WTC11 (cell line): ENCODE measurements around the gene CENPT. TPM values are rescaled to one million over a fixed set of nuclear protein-coding genes. Genes with fewer than 3 reads are reported as not detected.

Experiments
- ATF3 ChIP-seq: sonication (generic); formaldehyde crosslinking; conservative IDR thresholded peaks from 2 replicates; pipeline ENCODE4 v1.8.1; 2022; ENCODE audit warnings: mild to moderate bottlenecking, missing genetic modification reagents
- CBFB ChIP-seq: sonication (generic); formaldehyde crosslinking; IDR thresholded peaks from 2 replicates; pipeline ENCODE4 v1.8.1; 2022; ENCODE audit warnings: mild to moderate bottlenecking, low read depth, missing genetic modification reagents
- ELF4 ChIP-seq: sonication (generic); formaldehyde crosslinking; IDR thresholded peaks from 2 replicates; pipeline ENCODE4 v1.8.1; 2022; ENCODE audit warnings: low read depth, mild to moderate bottlenecking, moderate library complexity, missing genetic modification reagents
- GABPB1 ChIP-seq: sonication (generic); formaldehyde crosslinking; IDR thresholded peaks from 2 replicates; pipeline ENCODE4 v1.8.1; 2023; ENCODE audit warnings: mild to moderate bottlenecking, missing genetic modification reagents
- JUN ChIP-seq: sonication (generic); formaldehyde crosslinking; IDR thresholded peaks from 2 replicates; pipeline ENCODE4 v1.8.0; 2023; ENCODE audit warnings: mild to moderate bottlenecking, missing genetic modification reagents
- KAT7 ChIP-seq: sonication (generic); formaldehyde crosslinking; IDR thresholded peaks from 2 replicates; pipeline ENCODE4 v1.8.1; 2023; ENCODE audit warnings: missing genetic modification reagents, mild to moderate bottlenecking, borderline replicate concordance
- MYBL2 ChIP-seq: sonication (generic); formaldehyde crosslinking; IDR thresholded peaks from 2 replicates; pipeline ENCODE4 v1.8.1; 2023; ENCODE audit warnings: mild to moderate bottlenecking, moderate library complexity, missing genetic modification reagents
- NFATC4 ChIP-seq: fragments of 250-450 bp; sonication (Bioruptor Pico); IDR thresholded peaks from 2 replicates; pipeline ENCODE4 v1.9.0; 2021; ENCODE audit warnings: mild to moderate bottlenecking
- NFE2L1 ChIP-seq: sonication (generic); formaldehyde crosslinking; IDR thresholded peaks from 2 replicates; pipeline ENCODE4 v1.8.1; 2023; ENCODE audit warnings: missing genetic modification reagents
- NFYB ChIP-seq: sonication (generic); formaldehyde crosslinking; conservative IDR thresholded peaks from 2 replicates; pipeline ENCODE4 v1.8.0; 2022; ENCODE audit warnings: low read depth, missing genetic modification reagents
- PREB ChIP-seq: sonication (generic); formaldehyde crosslinking; IDR thresholded peaks from 2 replicates; pipeline ENCODE4 v1.8.1; 2022; ENCODE audit warnings: mild to moderate bottlenecking, missing genetic modification reagents, moderate library complexity, borderline replicate concordance
- RELA ChIP-seq: sonication (generic); formaldehyde crosslinking; IDR thresholded peaks from 2 replicates; pipeline ENCODE4 v1.8.1; 2022; ENCODE audit warnings: missing genetic modification reagents, mild to moderate bottlenecking, borderline replicate concordance
- TCF7 ChIP-seq: sonication (generic); formaldehyde crosslinking; IDR thresholded peaks from 2 replicates; pipeline ENCODE4 v1.8.0; 2022; ENCODE audit warnings: mild to moderate bottlenecking, low read depth, missing genetic modification reagents, moderate library complexity
- USF1 ChIP-seq: sonication (generic); formaldehyde crosslinking; IDR thresholded peaks from 2 replicates; pipeline ENCODE4 v1.8.0; 2022; ENCODE audit warnings: mild to moderate bottlenecking, missing genetic modification reagents
- ZBTB21 ChIP-seq: sonication (generic); formaldehyde crosslinking; IDR thresholded peaks from 2 replicates; pipeline ENCODE4 v1.8.1; 2023; ENCODE audit warnings: mild to moderate bottlenecking, missing genetic modification reagents, borderline replicate concordance
- ZBTB43 ChIP-seq: sonication (generic); formaldehyde crosslinking; IDR thresholded peaks from 2 replicates; pipeline ENCODE4 v1.8.1; 2023; ENCODE audit warnings: mild to moderate bottlenecking, missing genetic modification reagents
- ZMAT4 ChIP-seq: fragments of 250-450 bp; sonication (Bioruptor Pico); IDR thresholded peaks from 2 replicates; pipeline ENCODE4 v1.9.0; 2021; ENCODE audit warnings: mild to moderate bottlenecking
- ZNF232 ChIP-seq: sonication (generic); formaldehyde crosslinking; IDR thresholded peaks from 2 replicates; pipeline ENCODE4 v1.8.0; 2022; ENCODE audit warnings: mild to moderate bottlenecking, missing genetic modification reagents
- ZNF396 ChIP-seq: fragments of 250-450 bp; sonication (Bioruptor Pico); IDR thresholded peaks from 2 replicates; pipeline ENCODE4 v1.8.0; 2021; ENCODE audit warnings: mild to moderate bottlenecking, moderate library complexity, borderline replicate concordance
- ZNF416 ChIP-seq: fragments of 250-450 bp; sonication (Bioruptor Pico); IDR thresholded peaks from 2 replicates; pipeline ENCODE4 v1.9.0; 2021; ENCODE audit warnings: mild to moderate bottlenecking, inconsistent platforms
- ZSCAN18 ChIP-seq: fragments of 250-450 bp; sonication (Bioruptor Pico); IDR thresholded peaks from 2 replicates; pipeline ENCODE4 v2.1.2; 2022; ENCODE audit warnings: mild to moderate bottlenecking, moderate library complexity
- total RNA-seq: library from RNA; stranded (reverse); gene quantifications from 3 replicates; pipeline ENCODE4 v1.2.3, GENCODE V29; 2021
- TF ChIP-seq, protein P1 (sequence below): sonication (generic); formaldehyde crosslinking; IDR thresholded peaks from 2 replicates; pipeline ENCODE4 v1.8.0; 2023; ENCODE audit warnings: missing genetic modification reagents, mild to moderate bottlenecking, borderline replicate concordance
- TF ChIP-seq, protein P2 (sequence below): sonication (generic); formaldehyde crosslinking; IDR thresholded peaks from 2 replicates; pipeline ENCODE4 v1.8.1; 2022; ENCODE audit warnings: mild to moderate bottlenecking, moderate library complexity, missing genetic modification reagents
- TF ChIP-seq, protein P3 (sequence below): sonication (generic); formaldehyde crosslinking; IDR thresholded peaks from 2 replicates; pipeline ENCODE4 v1.8.0; 2022; ENCODE audit warnings: mild to moderate bottlenecking, missing genetic modification reagents

The CENPT gene
- total RNA-seq, 1 experiment from 2014 or later: 58.3 TPM

GRCh38 chr16:67872631-67873434 is 25.3 kb upstream of the CENPT start, which contains the start of gene EDC4 (continued):
- TF ChIP-seq ZBTB43 (CRISPR knock-in tag): peak; percentile 85; the same call in 1 of the 2 replicates
- TF ChIP-seq ZNF396: no peak
- TF ChIP-seq PREB (CRISPR knock-in tag): peak; percentile 84; the same call in 1 of the 2 replicates
- TF ChIP-seq ZNF232 (CRISPR knock-in tag): peak; percentile 69; the same call in 1 of the 2 replicates
- TF ChIP-seq, protein P1, sequence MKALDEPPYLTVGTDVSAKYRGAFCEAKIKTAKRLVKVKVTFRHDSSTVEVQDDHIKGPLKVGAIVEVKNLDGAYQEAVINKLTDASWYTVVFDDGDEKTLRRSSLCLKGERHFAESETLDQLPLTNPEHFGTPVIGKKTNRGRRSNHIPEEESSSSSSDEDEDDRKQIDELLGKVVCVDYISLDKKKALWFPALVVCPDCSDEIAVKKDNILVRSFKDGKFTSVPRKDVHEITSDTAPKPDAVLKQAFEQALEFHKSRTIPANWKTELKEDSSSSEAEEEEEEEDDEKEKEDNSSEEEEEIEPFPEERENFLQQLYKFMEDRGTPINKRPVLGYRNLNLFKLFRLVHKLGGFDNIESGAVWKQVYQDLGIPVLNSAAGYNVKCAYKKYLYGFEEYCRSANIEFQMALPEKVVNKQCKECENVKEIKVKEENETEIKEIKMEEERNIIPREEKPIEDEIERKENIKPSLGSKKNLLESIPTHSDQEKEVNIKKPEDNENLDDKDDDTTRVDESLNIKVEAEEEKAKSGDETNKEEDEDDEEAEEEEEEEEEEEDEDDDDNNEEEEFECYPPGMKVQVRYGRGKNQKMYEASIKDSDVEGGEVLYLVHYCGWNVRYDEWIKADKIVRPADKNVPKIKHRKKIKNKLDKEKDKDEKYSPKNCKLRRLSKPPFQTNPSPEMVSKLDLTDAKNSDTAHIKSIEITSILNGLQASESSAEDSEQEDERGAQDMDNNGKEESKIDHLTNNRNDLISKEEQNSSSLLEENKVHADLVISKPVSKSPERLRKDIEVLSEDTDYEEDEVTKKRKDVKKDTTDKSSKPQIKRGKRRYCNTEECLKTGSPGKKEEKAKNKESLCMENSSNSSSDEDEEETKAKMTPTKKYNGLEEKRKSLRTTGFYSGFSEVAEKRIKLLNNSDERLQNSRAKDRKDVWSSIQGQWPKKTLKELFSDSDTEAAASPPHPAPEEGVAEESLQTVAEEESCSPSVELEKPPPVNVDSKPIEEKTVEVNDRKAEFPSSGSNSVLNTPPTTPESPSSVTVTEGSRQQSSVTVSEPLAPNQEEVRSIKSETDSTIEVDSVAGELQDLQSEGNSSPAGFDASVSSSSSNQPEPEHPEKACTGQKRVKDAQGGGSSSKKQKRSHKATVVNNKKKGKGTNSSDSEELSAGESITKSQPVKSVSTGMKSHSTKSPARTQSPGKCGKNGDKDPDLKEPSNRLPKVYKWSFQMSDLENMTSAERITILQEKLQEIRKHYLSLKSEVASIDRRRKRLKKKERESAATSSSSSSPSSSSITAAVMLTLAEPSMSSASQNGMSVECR (CRISPR knock-in tag): peak; percentile 80
- TF ChIP-seq, protein P2, sequence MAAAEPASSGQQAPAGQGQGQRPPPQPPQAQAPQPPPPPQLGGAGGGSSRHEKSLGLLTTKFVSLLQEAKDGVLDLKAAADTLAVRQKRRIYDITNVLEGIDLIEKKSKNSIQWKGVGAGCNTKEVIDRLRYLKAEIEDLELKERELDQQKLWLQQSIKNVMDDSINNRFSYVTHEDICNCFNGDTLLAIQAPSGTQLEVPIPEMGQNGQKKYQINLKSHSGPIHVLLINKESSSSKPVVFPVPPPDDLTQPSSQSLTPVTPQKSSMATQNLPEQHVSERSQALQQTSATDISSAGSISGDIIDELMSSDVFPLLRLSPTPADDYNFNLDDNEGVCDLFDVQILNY (CRISPR knock-in tag): no peak; the same call in 1 of the 2 replicates
- TF ChIP-seq ZMAT4 (CRISPR knock-in tag): peak; percentile 62; the same call in 1 of the 2 replicates
- TF ChIP-seq ZSCAN18 (CRISPR knock-in tag): no peak
- 0 out of 2 replicates have a peak, but pooled peaks have one; percentile 67 for TF ChIP-seq ZNF416 (CRISPR knock-in tag)
- peak; percentile 86 for TF ChIP-seq TCF7
- peak; percentile 88; the same call in 1 of the 2 replicates for TF ChIP-seq ELF4 (CRISPR knock-in tag)
- peak; percentile 92 for TF ChIP-seq GABPB1
- TF ChIP-seq NFE2L1 (CRISPR knock-in tag): peak; percentile 86; the same call in 1 of the 2 replicates
- TF ChIP-seq JUN (CRISPR knock-in tag): peak; percentile 56; the same call in 1 of the 2 replicates
- TF ChIP-seq MYBL2: peak; percentile 94
- no peak; the same call in 1 of the 2 replicates for TF ChIP-seq NFYB (CRISPR knock-in tag)
- peak; percentile 88; the same call in 1 of the 2 replicates for TF ChIP-seq RELA (CRISPR knock-in tag)
- TF ChIP-seq ZBTB21 (CRISPR knock-in tag): no peak
- TF ChIP-seq, protein P3, sequence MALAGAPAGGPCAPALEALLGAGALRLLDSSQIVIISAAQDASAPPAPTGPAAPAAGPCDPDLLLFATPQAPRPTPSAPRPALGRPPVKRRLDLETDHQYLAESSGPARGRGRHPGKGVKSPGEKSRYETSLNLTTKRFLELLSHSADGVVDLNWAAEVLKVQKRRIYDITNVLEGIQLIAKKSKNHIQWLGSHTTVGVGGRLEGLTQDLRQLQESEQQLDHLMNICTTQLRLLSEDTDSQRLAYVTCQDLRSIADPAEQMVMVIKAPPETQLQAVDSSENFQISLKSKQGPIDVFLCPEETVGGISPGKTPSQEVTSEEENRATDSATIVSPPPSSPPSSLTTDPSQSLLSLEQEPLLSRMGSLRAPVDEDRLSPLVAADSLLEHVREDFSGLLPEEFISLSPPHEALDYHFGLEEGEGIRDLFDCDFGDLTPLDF (CRISPR knock-in tag): 0 out of 2 replicates have a peak, but pooled peaks have one; percentile 15
- TF ChIP-seq KAT7 (CRISPR knock-in tag): peak; percentile 98
- TF ChIP-seq CBFB (CRISPR knock-in tag): no peak
- TF ChIP-seq ATF3 (CRISPR knock-in tag): 0 out of 2 replicates have a peak, but pooled peaks have one; percentile 26
- TF ChIP-seq USF1 (CRISPR knock-in tag): no peak
- peak; percentile 91 for TF ChIP-seq NFATC4 (CRISPR knock-in tag)
